GM13977 (cell line): Measurements from ENCODE around the gene SCOC.

ENCODE experiments used
- DNase-seq: peaks from one replicate; pipeline ENCODE4 v3.0.0; 2012; ENCODE audit warnings: low spot score
- in situ Hi-C: fragments of 300-500 bp; cut with MboI; formaldehyde crosslinking; loops from one replicate; pipeline ENCODE4 v1.12.0; 2022; ENCODE audit warnings: low sequenced_read_pairs, low pct_unique_long_range_greater_than_20kb, mixed read lengths, inconsistent platforms; ENCODE audit not compliant: unreplicated experiment
- TF ChIP-seq, protein P1 (sequence below): IDR thresholded peaks from 2 replicates; pipeline ENCODE4 v1.5.1; 2012; ENCODE audit warnings: mild to moderate bottlenecking, control low read depth; ENCODE audit not compliant: insufficient read depth; ENCODE audit errors: extremely low read depth, missing control alignments

Gene SCOC

DNA sequence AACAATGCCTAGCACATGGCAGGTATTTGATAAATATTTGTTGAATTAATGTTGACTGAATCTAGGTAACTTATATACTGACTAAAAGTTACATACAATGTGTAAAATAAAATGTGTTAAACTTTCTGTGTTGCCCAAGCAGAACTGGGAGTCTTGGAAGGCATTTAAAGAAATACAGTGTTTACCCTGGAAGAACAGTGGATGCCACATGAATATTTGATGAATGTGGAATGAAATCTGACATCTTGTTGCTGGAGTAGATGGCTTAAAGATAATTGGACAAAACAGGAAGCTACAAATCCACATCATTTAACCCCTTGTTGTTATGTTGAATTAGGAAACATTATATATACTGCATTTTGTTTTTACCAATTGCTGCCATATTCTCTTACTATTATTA is 39.9 kb upstream of the SCOC start:
- no peak for DNase-seq
- in situ Hi-C loops = no loop called here
- TF ChIP-seq, protein P1, sequence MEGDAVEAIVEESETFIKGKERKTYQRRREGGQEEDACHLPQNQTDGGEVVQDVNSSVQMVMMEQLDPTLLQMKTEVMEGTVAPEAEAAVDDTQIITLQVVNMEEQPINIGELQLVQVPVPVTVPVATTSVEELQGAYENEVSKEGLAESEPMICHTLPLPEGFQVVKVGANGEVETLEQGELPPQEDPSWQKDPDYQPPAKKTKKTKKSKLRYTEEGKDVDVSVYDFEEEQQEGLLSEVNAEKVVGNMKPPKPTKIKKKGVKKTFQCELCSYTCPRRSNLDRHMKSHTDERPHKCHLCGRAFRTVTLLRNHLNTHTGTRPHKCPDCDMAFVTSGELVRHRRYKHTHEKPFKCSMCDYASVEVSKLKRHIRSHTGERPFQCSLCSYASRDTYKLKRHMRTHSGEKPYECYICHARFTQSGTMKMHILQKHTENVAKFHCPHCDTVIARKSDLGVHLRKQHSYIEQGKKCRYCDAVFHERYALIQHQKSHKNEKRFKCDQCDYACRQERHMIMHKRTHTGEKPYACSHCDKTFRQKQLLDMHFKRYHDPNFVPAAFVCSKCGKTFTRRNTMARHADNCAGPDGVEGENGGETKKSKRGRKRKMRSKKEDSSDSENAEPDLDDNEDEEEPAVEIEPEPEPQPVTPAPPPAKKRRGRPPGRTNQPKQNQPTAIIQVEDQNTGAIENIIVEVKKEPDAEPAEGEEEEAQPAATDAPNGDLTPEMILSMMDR = no peak

- DNase-seq = no peak
- in situ Hi-C loops = no loop called here
- TF ChIP-seq, protein P1 = no peak
Observed at GRCh38 chr4:140335076-140335475, 38.4 kb upstream of the SCOC start.

DNA sequence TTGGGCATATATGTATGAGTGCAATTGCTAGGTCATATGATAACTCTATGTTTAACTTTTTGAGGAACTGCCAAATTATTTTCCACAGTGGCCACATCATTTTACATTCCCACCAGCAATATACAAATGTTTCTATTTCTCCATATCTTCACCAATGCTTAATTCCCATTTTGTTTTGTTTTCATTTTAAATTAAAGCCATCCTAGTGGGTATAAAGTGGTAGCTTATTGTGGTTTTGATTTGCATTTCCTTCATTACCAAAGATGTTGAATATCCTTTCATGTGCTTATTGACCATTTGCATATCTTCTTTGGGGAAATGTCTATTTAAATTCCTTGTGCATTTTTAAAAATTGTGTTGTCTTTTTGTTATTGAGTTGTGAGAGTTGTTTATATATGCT is 36.7 kb upstream of the SCOC start:
- no peak for DNase-seq
- in situ Hi-C loops = no loop called here
- TF ChIP-seq, protein P1 = no peak

DNA sequence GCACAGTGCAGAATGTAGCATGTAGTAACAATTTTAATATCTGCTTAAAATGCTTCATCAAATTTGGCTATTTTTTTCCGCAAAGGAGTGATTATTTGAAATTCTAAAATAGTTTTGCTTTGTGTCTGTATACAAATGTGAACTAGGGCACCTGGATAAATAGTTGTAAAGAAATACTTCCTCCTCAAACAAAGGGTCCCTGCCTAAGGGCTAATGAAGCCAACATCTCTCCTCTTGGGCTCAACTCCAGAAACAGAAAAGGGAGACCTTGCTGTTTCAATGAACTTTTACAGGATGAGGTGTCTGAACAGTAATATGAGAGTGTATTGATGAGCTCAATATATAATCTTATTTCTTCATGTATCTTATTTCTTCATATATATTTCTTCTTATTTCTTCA is 30.8 kb upstream of the SCOC start:
- in situ Hi-C loops = no loop called here
- TF ChIP-seq, protein P1 = no peak
- DNase-seq = no peak

DNA sequence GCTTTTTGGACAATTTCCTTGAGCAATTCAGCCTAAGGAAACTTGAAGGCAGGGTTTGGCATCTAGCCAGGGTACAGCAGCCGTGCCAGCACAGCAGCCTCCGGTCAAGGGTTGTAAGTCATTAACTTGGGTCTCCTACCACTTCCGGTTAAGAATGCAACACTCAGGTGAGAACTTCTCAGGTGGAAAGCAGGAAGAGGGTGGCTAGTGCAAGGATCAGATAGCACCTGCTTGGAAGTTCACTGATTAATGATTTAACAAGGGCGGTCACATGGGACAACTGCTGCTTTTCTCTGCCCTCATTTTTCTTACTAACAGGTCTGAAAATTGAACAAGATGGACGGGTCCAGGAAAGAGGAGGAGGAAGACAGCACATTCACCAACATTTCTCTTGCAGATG is 30.1 kb upstream of the SCOC start:
- TF ChIP-seq, protein P1 = no peak
- DNase-seq = no peak
- in situ Hi-C loops = no loop called here

GRCh38 chr4:140344101-140344500 is 29.3 kb upstream of the SCOC start:
- TF ChIP-seq, protein P1 = no peak
- in situ Hi-C loops = no loop called here
- no peak for DNase-seq

GRCh38 chr4:140344621-140345020 is 28.8 kb upstream of the SCOC start:
- DNase-seq = no peak
- in situ Hi-C loops = no loop called here
- TF ChIP-seq, protein P1 = no peak
